Germinal center (tissue), 1 donor: ENCODE measurements around the gene ST3GAL4.
"Not testable (repeated sequence)": the region's sequence is repeated elsewhere in the genome, so short reads cannot be mapped to it uniquely, and the experiment has no call there.

Experiments used
- DNase-seq: peaks from one replicate; pipeline ENCODE4 v3.0.0; 2012; ENCODE audit warnings: mixed read lengths, low spot score

Gene ST3GAL4

DNA sequence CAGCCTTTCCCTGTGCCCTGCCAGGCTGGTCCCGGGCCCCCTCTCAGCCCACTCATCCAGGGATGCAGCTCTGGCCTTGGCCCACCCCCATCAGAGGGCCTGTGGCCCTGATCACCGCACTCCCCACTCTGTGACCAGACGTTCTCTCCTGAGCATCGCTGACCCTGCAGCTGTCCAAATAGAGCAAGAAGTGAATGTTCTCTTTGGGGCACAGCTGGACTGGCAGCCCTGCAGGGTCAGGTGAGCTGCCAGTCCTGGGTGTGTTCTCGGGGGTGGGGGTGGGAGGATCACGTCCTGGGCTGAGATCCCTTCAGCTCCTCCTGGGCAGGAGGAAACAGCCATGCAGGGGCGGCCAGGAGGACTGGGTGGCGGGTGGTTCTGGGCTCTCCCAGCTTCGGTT is 9.2 kb downstream of the ST3GAL4 start:
- not testable (repeated sequence) for DNase-seq

DNA sequence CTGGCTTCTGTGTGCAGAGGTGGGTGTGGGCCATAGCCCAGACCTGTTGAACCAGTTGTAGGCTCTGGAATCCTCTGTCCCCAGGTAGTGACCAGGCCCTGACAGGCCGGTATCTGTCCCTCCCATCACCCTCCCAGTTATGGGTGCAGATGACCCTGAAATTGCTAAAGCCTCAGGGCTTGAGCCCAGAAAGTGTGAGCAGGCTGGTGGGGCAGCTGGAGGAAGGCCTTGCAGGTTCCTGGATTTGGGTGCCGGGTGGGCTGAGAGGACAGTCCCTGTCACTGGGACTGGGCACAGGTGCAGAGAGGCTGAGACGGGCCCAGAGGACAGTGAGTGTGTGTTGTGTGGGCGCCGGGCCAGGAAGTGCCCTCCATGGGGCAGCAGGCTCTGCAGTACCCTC is 10.0 kb downstream of the ST3GAL4 start:
- not testable (repeated sequence) for DNase-seq

DNA sequence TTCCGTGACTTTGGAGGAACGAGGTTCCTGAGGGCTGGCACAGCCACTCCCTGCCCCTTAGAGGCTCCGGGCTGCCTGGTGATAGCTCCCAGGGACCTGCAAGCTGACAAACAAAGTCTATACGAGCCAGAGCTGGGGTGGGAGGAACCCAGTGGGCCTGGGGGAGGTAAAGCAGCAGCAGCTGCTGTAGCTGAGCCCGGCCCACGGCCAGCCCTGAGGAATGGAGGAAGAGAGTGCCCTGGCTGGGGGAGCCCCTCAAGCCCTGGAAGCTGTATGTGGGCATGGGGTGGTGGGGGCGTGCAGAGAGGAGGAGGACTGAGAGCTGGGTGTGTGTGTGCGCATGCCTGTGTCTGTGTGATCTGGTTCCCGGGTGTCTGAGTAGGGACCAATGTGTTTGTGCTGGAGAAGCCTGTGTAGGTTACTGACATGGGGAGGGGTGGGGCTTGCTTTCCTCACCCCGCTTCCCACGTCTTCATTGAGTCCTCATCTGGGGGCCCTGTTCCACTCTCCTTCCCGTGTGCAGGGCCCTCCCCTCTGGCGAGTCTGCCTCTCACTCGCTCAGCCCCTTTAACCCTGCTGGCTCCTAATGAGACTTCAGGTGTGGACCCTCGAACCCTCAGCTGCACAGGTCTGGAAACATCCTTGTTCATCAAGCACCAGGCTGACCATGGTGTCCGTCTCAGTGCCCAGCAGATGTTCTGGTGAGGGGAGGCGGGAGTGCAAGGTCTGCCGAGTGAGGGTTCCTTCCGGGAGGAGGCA is 10.8 kb downstream of the ST3GAL4 start:
- DNase-seq: no peak

DNA sequence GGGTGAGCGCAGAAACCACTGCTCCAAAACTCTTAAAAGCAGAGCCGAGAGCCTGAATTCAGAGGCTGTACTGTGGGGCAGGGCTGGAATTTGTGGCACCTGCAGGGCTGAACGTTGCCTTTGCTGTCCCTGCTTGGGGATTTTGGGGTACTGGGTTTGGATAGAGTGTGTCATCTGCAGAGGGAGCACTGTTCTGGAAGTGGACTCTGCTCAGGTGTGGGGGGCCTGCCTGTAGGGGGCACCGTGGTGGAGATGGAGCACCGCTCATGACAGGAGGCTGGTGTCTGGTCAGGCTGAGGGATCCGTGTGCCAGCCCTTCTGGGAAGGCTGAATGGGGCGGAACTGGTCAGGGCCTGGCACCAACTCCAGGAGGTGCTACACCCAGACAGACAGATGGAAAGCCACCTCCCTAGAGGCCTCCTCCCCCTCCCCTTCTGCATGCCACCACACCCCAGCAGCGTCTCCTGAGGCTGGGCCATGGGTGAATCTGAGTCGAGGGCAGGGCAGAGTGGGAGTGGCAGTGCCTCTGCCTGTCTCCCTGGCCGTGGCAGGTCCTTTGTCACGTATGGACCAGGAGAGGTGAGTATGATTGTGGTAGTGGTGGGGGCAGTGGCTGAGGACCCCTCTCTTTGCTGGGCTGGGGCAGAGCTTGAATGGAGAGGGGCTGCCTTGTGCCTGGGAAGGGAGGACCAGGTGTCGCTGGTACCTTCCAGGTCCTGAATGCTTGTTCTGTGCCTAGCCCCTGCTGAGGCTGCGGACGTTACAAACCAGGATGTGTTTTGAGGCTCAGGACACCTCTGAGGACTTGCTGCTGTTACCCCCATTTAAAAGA is 11.6 kb downstream of the ST3GAL4 start:
- not testable (repeated sequence) for DNase-seq

DNA sequence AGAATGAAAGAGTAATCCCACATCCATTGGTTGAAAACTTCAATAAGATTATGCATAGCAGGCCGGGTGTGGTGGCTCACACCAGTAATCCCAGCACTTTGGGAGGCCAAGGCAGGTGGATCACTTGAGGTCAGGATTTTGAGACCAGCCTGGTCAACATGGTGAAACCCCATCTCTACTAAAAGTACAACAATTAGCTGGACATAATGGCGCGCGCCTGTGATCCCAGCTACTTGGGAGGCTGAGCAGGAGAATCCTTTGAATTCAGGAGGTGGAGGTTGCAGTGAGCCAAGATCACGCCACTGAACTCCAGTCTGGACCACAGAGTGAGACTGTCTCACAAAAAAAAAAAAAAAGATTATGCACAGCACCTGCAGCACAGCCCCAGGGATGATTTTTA is 12.3 kb downstream of the ST3GAL4 start:
- not testable (repeated sequence) for DNase-seq

DNA sequence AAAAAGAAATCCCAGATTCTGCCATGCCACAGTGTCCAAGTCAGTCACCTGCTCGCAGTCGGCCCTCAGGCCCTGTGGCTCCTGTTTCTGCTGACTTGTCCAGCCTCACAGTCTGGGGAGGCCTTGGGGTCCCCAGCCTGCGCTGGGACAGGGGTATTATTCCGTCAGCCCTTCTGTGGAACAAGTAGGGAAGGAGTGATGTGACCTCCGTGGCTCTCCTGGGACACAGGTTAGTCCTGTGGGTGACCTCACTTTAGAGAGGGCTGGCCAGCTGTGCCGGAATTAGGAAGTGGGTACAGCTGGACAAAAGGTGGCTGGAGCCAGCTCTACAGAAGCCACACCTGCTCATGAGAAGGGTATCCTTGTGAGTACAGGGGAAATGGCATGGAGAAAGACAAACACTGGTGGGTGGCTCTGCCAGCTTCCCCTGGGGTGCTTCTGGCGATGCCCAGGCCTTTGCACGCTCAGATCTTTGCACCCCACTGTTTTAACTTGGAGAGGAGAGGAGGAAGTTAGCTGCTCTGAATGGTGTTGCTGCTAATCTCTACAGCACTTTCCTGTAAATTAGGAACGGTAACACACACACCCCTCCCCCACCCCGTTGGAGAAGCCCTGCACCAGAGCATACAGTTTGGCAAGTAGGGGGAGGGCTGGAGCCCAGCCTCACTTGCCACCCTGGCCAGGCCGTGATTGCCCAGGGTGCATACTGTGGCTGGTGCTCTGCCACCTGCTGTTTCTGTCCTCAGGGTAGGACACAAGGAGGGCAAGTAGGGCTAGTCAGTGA is 13.0 kb downstream of the ST3GAL4 start:
- not testable (repeated sequence) for DNase-seq

DNA sequence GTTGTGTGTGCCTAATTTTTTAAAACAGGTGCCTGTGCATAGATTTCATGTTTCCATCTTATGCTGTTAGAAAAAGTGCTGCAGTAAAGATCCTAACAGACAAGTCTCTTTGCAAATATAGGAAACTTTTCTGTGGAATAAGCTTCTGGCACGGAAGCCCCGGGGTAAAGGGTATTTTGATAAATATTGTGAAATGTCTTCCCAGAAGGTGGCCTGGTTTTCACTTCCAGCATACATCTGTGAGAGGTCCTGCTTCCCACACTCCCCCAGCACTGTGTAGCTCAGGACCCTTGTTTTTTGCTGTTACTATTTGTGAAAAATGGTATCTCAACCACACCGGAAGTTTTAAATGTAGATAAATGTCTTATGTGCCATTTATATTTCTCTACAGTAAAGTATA is 14.5 kb downstream of the ST3GAL4 start:
- DNase-seq: no peak

DNA sequence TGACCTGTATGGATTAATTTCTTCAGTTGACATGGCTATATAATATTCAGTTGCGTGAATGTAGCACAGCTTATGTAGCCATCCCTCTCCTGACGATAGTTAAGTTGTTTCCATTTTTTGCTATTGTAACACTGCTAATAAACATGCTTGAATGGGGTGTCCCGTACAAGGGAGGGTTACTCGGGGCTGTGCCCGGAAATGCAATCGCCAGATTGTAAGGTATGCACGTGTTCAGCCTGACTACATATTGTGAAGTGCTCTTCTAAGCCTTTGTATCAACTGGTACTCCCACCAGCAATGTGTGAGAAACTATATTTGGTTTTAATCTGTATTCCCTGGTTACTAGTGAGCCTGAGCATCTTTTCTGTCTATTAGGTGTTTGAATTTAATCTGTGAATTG is 16.1 kb downstream of the ST3GAL4 start:
- no peak for DNase-seq

DNA sequence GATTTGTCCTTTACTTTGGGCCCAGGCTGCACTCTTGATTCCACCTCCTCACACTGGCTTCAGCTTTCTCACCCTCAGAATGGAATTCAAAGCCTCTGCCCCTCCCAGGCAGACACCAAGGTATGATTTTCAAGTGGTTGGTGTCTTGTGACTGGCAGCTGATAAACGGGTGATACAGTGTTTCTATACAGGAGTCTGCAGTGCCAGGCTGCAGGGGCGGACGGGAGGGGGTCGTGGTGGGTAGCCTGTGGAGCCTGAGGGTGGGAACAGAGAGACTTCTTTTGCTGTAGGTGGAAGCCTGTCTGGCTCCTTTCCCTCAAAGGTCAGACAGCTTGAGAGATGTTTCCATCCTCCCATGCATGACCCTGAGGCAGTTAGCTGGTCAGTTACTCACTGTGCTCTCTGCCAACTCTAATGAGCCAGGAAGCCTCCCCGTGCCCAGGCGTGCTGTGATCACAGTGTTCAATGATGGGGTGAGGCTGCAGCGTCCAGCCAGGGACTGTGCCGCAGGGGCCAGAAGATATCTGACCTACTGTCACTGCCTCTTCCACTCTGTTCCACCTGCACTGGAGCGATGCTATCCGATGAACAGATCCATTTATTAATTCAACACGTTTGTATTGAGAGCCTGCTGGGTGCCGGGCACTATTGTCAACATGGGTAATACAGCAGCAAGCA is 18.0 kb downstream of the ST3GAL4 start:
- not testable (repeated sequence) for DNase-seq

DNA sequence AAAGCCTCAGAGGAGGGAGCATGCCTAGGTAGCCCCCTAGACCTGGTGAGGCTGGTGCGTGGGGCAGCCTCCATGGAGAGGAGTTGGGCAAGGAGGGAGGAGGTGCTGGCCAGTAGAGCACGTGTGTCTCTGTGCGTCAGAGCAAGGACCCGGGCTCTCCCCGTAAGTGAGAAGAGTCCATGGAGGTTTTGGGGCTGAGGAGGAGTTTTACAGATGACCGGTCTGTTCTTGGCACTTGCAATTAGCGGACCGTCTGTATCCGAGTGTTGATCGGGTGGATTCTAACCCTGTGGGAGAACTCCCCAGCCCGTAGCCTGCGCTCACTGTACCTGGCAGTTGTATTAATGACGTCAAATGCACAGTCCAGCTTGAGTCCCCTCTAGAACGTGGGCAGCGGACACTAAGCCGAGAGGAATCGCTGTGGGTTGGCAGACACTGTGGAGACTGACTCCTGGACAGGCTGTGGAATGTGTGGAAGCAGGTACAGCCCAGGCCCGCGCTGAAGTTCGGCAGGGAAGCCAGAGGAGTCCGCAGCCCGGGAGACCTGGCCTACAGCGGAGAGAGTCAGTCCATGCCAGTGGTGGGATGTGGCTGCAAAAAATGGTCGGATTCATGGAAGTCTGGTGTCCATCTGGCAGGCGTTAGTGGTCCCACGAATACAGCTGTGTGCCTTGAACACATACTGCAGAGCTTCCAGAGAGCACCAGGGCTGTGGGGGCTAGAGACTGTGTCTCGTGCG is 19.2 kb downstream of the ST3GAL4 start:
- DNase-seq: not testable (repeated sequence)

DNA sequence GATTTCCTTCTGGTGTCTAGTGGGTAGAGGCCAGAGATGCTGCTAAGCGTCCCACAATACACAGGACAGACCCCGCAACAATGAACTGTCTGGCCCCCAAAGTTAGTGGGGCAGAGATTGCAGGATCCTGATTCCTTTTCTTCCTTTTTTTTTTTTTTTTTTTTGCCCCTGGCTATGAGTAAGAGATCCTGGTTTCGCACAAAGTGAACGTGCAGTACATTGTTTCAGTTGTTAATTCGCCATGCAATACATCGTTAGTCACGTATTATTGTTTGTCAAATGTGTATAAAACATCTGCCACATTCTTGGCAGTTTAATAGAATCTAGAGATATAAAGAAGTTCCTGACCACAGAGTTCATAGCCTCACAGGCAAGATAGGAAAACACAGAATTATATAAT is 20.2 kb downstream of the ST3GAL4 start:
- no peak for DNase-seq

DNA sequence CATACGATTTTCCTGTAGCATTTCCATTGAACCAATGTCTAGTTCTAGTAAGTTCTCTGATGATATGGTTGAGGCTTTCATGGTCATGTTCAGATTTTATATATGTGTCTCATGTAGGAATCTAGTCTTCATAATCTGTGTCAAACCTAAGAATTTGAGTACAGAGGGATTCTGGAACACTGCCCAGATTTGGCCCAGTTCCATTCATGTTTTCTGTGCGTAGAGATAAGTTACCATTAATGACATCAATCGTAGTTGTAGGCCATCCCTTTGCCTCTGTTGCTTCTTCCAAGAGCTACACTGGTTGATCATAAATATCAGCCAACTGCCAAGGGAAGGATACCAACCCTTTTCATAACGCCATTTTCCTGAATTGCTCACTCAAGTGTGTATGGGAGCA is 23.3 kb downstream of the ST3GAL4 start:
- no peak for DNase-seq

DNA sequence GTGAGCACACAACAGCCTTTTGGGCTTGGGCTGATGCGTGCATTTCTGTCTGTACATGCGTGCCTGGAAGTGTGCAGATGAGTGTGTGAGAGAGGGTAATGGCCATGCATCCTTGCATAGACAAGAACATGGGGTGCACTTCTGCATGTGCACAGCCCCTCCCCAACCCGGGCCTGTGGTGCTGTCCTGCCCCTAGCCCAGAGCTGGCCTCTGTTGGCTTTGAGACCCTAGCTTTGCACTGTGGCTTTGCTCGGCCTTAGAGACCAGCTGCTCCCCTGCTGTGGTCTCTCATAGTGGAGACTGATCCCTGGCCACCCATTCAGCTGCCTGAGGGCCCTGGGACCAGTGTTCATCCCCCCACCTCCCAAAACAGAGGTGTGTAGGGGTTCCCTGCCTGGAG is 25.4 kb downstream of the ST3GAL4 start:
- no peak for DNase-seq

DNA sequence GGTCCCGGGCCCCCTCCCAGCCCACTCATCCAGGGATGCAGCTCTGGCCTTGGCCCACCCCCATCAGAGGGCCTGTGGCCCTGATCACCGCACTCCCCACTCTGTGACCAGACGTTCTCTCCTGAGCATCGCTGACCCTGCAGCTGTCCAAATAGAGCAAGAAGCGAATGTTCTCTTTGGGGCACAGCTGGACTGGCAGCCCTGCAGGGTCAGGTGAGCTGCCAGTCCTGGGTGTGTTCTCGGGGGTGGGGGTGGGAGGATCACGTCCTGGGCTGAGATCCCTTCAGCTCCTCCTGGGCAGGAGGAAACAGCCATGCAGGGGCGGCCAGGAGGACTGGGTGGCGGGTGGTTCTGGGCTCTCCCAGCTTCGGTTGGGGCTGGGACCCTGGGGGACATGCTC is 26.5 kb downstream of the ST3GAL4 start:
- DNase-seq: not testable (repeated sequence)

DNA sequence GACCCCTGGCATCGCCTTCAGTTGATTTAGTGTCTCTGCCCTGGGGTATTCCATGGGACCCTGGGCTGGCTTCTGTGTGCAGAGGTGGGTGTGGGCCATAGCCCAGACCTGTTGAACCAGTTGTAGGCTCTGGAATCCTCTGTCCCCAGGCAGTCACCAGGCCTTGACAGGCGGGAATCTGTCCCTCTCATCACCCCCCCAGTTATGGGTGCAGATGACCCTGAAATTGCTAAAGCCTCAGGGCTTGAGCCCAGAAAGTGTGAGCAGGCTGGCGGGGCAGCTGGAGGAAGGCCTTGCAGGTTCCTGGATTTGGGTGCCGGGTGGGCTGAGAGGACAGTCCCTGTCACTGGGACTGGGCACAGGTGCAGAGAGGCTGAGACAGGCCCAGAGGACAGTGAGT is 27.2 kb downstream of the ST3GAL4 start:
- not testable (repeated sequence) for DNase-seq

DNA sequence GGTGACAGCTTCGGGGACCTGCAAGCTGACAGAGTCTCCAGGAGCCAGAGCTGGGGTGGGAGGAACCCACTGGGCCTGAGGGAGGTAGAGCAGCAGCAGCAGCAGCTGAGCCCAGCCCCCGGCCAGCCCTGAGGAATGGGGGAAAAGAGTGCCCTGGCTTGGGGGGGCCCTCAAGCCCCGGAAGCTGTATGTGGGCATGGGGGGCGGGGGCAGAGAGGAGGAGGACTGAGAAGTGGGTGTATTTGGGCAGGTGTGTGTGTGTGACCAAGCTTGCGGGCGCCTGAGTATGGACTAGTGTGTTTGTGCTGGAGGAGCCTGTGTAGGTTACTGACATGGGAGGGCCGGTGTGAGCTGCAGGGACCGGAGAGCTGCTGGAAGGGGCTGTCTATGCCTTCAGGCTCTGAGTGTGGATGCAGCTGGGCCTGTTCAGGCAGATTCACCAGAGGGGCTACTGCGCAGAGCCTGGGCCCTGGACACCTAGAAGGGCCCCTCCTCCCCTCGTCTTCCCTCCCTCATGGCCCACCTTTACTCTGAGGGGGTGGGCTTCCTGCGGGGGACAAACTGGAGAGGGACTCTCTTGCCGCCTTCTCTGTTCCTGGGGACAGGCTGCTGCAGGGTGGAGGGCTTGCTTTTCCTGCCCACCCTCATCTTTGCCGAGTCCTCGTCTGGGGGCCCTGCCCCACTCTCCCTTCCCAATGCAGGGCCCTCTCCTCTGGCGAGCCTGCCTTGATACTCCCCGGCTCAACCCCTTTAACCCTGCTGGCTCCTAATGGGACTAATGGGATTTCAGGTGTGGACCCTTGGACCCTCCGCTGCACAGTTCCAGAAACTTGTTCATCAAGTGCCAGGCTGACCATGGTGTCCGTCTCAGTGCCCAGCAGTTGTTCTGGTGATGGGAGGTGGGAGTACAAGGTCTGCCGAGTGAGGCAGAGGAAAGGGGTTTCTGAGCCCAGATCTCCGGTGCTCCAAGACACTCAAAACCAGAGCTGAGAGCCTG is 28.2 kb downstream of the ST3GAL4 start:
- no peak for DNase-seq

DNA sequence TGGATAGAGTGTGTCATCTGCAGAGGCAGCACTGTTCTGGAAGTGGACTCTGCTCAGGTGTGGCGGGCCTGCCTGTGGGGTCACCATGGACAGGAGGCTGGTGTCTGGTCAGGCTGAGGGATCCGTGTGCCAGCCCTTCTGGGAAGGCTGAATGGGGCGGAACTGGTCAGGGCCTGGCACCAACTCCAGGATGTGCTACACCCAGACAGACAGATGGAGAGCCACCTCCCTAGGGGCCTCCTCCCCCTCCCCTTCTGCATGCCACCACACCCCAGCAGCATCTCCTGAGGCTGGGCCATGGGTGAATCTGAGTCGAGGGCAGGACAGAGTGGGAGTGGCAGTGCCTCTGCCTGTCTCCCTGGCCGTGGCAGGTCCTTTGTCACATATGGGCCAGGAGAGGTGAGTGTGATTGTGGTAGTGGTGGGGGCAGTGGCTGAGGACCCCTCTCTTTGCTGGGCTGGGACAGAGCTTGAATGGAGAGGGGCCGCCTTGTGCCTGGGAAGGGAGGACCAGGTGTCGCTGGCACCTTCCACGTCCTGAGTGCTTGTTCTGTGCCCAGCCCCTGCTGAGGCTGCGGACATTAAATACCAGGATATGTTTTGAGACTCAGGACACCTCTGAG is 29.1 kb downstream of the ST3GAL4 start:
- no peak for DNase-seq

DNA sequence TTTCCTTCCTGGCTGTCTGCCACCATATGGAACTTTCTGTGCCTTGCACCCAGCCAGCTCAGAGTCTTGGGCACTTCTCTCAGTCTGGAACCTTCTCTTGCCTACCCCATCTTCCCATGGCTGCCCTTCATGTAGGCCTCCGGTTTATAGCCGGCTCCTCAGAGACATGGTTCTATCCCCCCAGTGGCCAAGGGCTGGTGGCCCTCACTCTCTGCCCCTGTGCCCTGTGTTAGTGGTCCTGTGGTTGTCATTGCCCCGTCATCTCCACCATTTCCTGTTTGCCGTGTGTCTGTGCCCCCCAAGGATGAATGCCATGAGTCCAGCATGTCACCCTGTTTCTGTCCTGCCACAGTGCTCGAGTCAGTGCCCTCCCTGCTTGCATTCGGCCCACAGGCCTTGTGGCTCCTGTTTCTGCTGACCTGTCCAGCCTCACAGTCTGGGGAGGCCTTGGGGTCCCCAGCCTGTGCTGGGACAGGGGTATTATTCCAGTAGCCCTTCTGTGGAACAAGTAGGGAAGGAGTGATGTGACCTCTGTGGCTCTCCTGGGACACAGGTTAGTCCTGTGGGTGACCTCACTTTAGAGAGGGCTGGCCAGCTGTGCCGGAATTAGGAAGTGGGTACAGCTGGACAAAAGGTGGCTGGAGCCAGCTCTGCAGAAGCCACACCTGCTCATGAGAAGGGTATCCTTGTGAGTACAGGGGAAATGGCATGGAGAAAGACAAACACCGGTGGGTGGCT is 30.7 kb downstream of the ST3GAL4 start:
- DNase-seq: no peak

DNA sequence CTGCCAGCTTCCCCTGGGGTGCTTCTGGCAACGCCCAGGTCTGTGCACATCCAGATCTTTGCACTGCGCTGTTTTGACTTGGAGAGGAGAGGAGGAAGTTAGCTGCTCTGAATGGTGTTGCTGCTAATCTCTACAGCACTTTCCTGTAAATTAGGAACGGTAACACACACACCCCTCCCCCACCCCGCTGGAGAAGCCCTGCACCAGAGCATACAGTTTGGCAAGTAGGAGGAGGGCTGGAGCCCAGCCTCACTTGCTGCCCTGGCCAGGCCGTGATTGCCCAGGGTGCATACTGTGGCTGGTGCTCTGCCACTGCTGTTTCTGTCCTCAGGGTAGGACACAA is 31.2 kb downstream of the ST3GAL4 start:
- not testable (repeated sequence) for DNase-seq
